K562 (cell line): ENCODE measurements around the gene PLEK2. TPM values are rescaled to one million over a fixed set of nuclear protein-coding genes. Genes with fewer than 3 reads are reported as not detected.

Experiments
- ATAC-seq: fragments of 200-7000 bp; cut with Tn5 transposase; 3 replicates; pipeline ENCODE4 v1.9.1; 2020; ENCODE audit warnings: moderate library complexity
- BruUV-seq: library from RNA; stranded (reverse); fragments of 400-500 nt; replicated peaks from 2 replicates; lab custom pipeline; 2021; lab: Mats Ljungman, UMichigan
- CTCF ChIA-PET: fragments of 300-600 bp; formaldehyde crosslinking; extraction: SDS; loops from one replicate; lab custom pipeline; 2021; ENCODE audit warnings: low intra/inter-chr PET ratio; lab: Yijun Ruan, JAX
- POLR2A ChIA-PET: fragments of 300-600, 350-650 bp; sonication (Branson Sonifier 250); formaldehyde crosslinking; extraction: SDS; loops from one replicate; lab custom pipeline; 2021; ENCODE audit warnings: antibody characterized with exemption, inconsistent platforms; lab: Yijun Ruan, JAX
- DNase-seq, 4 experiments: peaks; one replicate each; pipeline versions ENCODE4 v3.0.0 to v3.0.0-alpha.2; 2011 to 2018; ENCODE audit warnings: low spot score in 3 of 4, mixed read lengths in 3 of 4; ENCODE audit errors: extremely low read depth in 1 of 4
- FAIRE-seq: peaks from 2 replicates; lab custom pipeline; 2011; peaks lifted over from hg19 to GRCh38; lab: Jason Lieb, UNC
- H2AFZ ChIP-seq: 2 replicates; pipeline ENCODE4 v1.6.0; 2011; ENCODE audit warnings: low read depth, low read length, control low read depth, inconsistent platforms
- H3K27ac ChIP-seq: fragments of 200-600 bp; 3 replicates; pipeline ENCODE4 v1.8.0; 2011; ENCODE audit warnings: low read depth, mild to moderate bottlenecking, control low read depth, inconsistent platforms, low read length, moderate library complexity, mixed read lengths; ENCODE audit errors: extremely low read depth
- H3K27me3 ChIP-seq, 2 experiments: fragments of 300-600 bp in 1 of 2; 2 replicates in 1 of 2; 3 replicates in 1 of 2; pipeline versions ENCODE4 v1.6.0 to v1.8.0; 2011; ENCODE audit warnings: inconsistent platforms in 2 of 2, low read length in 2 of 2, mild to moderate bottlenecking in 1 of 2, mixed read lengths in 1 of 2, moderate library complexity in 1 of 2; ENCODE audit not compliant: control insufficient read depth in 2 of 2, insufficient read depth in 2 of 2
- H3K36me3 ChIP-seq: fragments of 300-600 bp; 3 replicates; pipeline ENCODE4 v1.8.0; 2011; ENCODE audit warnings: mild to moderate bottlenecking, low read length, inconsistent platforms; ENCODE audit not compliant: control insufficient read depth, insufficient read depth
- H3K4me1 ChIP-seq, 2 experiments: fragments of 200-600 bp in 1 of 2; replicated peaks in 1 of 2; 2 replicates in 1 of 2; 3 replicates in 1 of 2; pipeline versions ENCODE4 v1.5.1 to v1.8.0; 2011; ENCODE audit warnings: inconsistent platforms in 2 of 2, low read length in 2 of 2, mild to moderate bottlenecking in 1 of 2, mixed read lengths in 1 of 2, moderate library complexity in 1 of 2; ENCODE audit not compliant: control insufficient read depth in 2 of 2, insufficient read depth in 2 of 2
- H3K4me2 ChIP-seq: 2 replicates; pipeline ENCODE4 v1.6.1; 2011; ENCODE audit warnings: low read length, control low read depth, inconsistent platforms, mixed read lengths; ENCODE audit not compliant: insufficient read depth
- H3K4me3 ChIP-seq: fragments of 200-600 bp; sonication (generic), shearing (Covaris generic); 2 replicates; pipeline ENCODE4 v1.5.1; 2016; ENCODE audit warnings: control low read depth, inconsistent platforms
- H3K79me2 ChIP-seq: fragments of 200-600 bp; 3 replicates; pipeline ENCODE4 v1.8.0; 2011; ENCODE audit warnings: low read length, inconsistent platforms; ENCODE audit not compliant: control insufficient read depth, insufficient read depth
- H3K9ac ChIP-seq, 2 experiments: 2 replicates each; pipeline versions ENCODE4 v1.6.0 to v1.6.1; 2011; ENCODE audit warnings: low read depth in 2 of 2, low read length in 2 of 2, control low read depth in 1 of 2, inconsistent platforms in 1 of 2, mild to moderate bottlenecking in 1 of 2, mixed read lengths in 1 of 2; ENCODE audit not compliant: insufficient read depth in 1 of 2
- H3K9me1 ChIP-seq: one replicate; pipeline ENCODE4 v1.6.0; 2011; ENCODE audit warnings: inconsistent platforms, mild to moderate bottlenecking, low read length, moderate library complexity; ENCODE audit not compliant: control insufficient read depth, insufficient read depth
- H3K9me3 ChIP-seq: replicated peaks from 2 replicates; pipeline ENCODE4 v1.5.1; 2011; ENCODE audit warnings: low read depth, low read length, inconsistent platforms; ENCODE audit not compliant: control insufficient read depth, insufficient read depth
- H4K20me1 ChIP-seq: replicated peaks from 2 replicates; pipeline ENCODE4 v1.6.1; 2011; ENCODE audit warnings: low read length, inconsistent platforms, mixed read lengths; ENCODE audit not compliant: control insufficient read depth, insufficient read depth
- CBX2 ChIP-seq: fragments of 200-600 bp; sonication (generic); IDR thresholded peaks from one replicate; pipeline ENCODE4 v1.6.1; 2012; ENCODE audit warnings: mild to moderate bottlenecking, low read length, inconsistent platforms; ENCODE audit not compliant: insufficient read depth, poor library complexity, severe bottlenecking
- MAFG ChIP-seq: fragments of 450-650 bp; conservative IDR thresholded peaks from 2 replicates; pipeline ENCODE4 v1.6.1; 2016; ENCODE audit warnings: missing genetic modification characterization, missing compliant biosample characterization
- NR2C1 ChIP-seq, 2 experiments: fragments of 450-650 bp; IDR thresholded peaks; 2 replicates each; pipeline ENCODE4 v1.6.1; 2017; ENCODE audit warnings: mild to moderate bottlenecking in 2 of 2, antibody characterized with exemption in 1 of 2, inconsistent platforms in 1 of 2, missing compliant biosample characterization in 1 of 2, missing genetic modification characterization in 1 of 2
- SMARCE1 ChIP-seq: fragments of 450-650 bp; IDR thresholded peaks from 2 replicates; pipeline ENCODE4 v1.7.1; 2016; ENCODE audit warnings: mild to moderate bottlenecking
- ZC3H11A ChIP-seq: IDR thresholded peaks from 2 replicates; pipeline ENCODE4 v1.6.1; 2012; ENCODE audit warnings: low read depth, low read length, improper control_type of control experiment
- ZNF184 ChIP-seq: sonication (generic); formaldehyde crosslinking; IDR thresholded peaks from 2 replicates; pipeline ENCODE4 v1.5.0; 2020; ENCODE audit warnings: missing genetic modification reagents
- ZZZ3 ChIP-seq: fragments of 450-650 bp; IDR thresholded peaks from 2 replicates; pipeline ENCODE4 v1.6.1; 2016; ENCODE audit warnings: antibody characterized with exemption, mild to moderate bottlenecking, moderate library complexity
- WGBS: fragments of 100-300 bp; shearing (Covaris generic); methylation state at CpG from one replicate; pipeline ENCODE4 v1.1.6; 2016; ENCODE audit warnings: low coverage, mixed read lengths; ENCODE audit not compliant: insufficient coverage; ENCODE audit errors: missing lambda C conversion rate; 5-methylcytosine and 5-hydroxymethylcytosine counted together
- in situ Hi-C: fragments of 300-500 bp; cut with MboI; formaldehyde crosslinking; loops from 4 replicates; pipeline ENCODE4 v1.15.0; 2018; ENCODE audit warnings: inconsistent platforms, mixed read lengths
- intact Hi-C: fragments of 100-400 bp; cut with micrococcal nuclease; formaldehyde crosslinking; loops from 2 replicates; pipeline ENCODE4 v1.14.2; 2022
- polyA plus RNA-seq, 8 experiments: library from polyadenylated mRNA; depleted of rRNA in 4 of 8; stranded (reverse) in 5 of 8; unstranded in 3 of 8; fragments of >200 nt; fragmentation: Nextera tagmentation in 2 of 8; fragmentation: Illumina TruSeq in 1 of 8; extraction: Ambion mirVana in 2 of 8; extraction: Trizol in 1 of 8; gene quantifications; 2 replicates each; pipeline versions ENCODE4 v1.2.1 to v1.2.3, GENCODE V29; 2011 to 2014; ENCODE audit warnings: inconsistent platforms in 1 of 8, missing spikeins in 1 of 8
- total RNA-seq, 7 experiments: library from RNA; depleted of rRNA in 6 of 7; stranded (reverse); fragments of >200 nt in 6 of 7; fragmentation: Illumina TruSeq in 2 of 7; extraction: Trizol in 2 of 7; gene quantifications; 2 replicates each; pipeline versions ENCODE4 v1.2.1 to v1.2.3, GENCODE V29; 2011 to 2021; ENCODE audit warnings: low replicate concordance in 1 of 7
- TF ChIP-seq, protein P1 (sequence below): IDR thresholded peaks from 3 replicates; pipeline ENCODE4 v1.6.1; 2011; ENCODE audit warnings: borderline replicate concordance, mild to moderate bottlenecking, moderate library complexity; ENCODE audit not compliant: insufficient read length; ENCODE audit errors: extremely low read depth
- TF ChIP-seq, protein P2 (sequence below), 2 experiments: fragments of 450-650 bp in 1 of 2; sonication (generic) in 1 of 2; formaldehyde crosslinking in 1 of 2; IDR thresholded peaks in 1 of 2; conservative IDR thresholded peaks in 1 of 2; 2 replicates each; pipeline versions ENCODE4 v1.6.1 to v1.8.1; 2016 to 2023; ENCODE audit warnings: mild to moderate bottlenecking in 2 of 2, moderate library complexity in 2 of 2, inconsistent platforms in 1 of 2, missing genetic modification reagents in 1 of 2
- TF ChIP-seq, protein P3 (sequence below): sonication (generic); formaldehyde crosslinking; IDR thresholded peaks from 2 replicates; pipeline ENCODE4 v1.8.1; 2023; ENCODE audit warnings: missing genetic modification reagents, mild to moderate bottlenecking, borderline replicate concordance

The PLEK2 gene
- total and polyA plus RNA-seq, 9 of the 15 experiments (the other 6 are each of a cell fraction or from before 2014, with no cell fraction given): not detected

DNA sequence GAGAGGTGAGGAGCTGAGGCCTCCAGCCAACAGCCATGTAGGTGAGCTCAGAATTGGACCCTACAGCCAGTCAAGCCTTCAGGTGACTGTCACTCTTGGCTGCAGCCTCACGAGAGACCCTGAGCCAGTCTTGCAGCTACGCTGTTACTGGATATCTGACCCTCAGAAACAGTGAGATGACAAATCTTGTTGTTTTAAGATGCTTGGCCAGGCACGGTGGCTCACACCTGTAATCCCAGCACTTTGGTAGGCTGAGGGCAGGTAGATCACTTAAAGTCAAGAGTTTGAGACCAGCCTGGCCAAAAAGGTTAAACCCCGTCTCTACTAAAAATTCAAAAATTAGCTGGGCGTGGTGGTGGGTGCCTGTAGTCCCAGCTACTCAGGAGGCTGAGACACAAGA is 6.2 kb downstream of the PLEK2 start:
- no peaks in the 10 kb centered on the region for H3K36me3 ChIP-seq
- ChIA-PET POLR2A (interaction anchor here (0.6 to 2.6 kb wide), 2 partner anchors 10 to 45 kb away, joined by 3 to 8 read pairs; no protein-coding TSS in a partner anchor), CTCF (no interaction called here)
- intact Hi-C loops (no loop called here), in situ Hi-C loops (no loop called here)
- no peaks in the 10 kb centered on the region for H4K20me1 ChIP-seq
- no peak overlapping the region for H3K4me3 ChIP-seq
- no peaks in the 10 kb centered on the region for H3K79me2 ChIP-seq
- no peak overlapping the region for H2AFZ ChIP-seq
- DNase-seq (no peak), ATAC-seq (no peak), FAIRE-seq (no peak)
- H3K4me2 ChIP-seq: no peak overlapping the region
- H3K4me1 ChIP-seq: peaks cover 8 to 14% of the 10 kb centered on the region in 2 experiments; a peak in 3 of 5 replicates
- no TSS peak for BruUV-seq
- no peak overlapping the region for H3K9ac ChIP-seq
- no peak overlapping the region for H3K27ac ChIP-seq
- WGBS: 51% methylated on average over 5 of the region's 5 CpGs
- H3K9me1 ChIP-seq: no peaks in the 10 kb centered on the region
- H3K27me3 ChIP-seq: no peaks in the 10 kb centered on the region
- H3K9me3 ChIP-seq: no peaks in the 10 kb centered on the region
- TF ChIP-seq, protein P1, sequence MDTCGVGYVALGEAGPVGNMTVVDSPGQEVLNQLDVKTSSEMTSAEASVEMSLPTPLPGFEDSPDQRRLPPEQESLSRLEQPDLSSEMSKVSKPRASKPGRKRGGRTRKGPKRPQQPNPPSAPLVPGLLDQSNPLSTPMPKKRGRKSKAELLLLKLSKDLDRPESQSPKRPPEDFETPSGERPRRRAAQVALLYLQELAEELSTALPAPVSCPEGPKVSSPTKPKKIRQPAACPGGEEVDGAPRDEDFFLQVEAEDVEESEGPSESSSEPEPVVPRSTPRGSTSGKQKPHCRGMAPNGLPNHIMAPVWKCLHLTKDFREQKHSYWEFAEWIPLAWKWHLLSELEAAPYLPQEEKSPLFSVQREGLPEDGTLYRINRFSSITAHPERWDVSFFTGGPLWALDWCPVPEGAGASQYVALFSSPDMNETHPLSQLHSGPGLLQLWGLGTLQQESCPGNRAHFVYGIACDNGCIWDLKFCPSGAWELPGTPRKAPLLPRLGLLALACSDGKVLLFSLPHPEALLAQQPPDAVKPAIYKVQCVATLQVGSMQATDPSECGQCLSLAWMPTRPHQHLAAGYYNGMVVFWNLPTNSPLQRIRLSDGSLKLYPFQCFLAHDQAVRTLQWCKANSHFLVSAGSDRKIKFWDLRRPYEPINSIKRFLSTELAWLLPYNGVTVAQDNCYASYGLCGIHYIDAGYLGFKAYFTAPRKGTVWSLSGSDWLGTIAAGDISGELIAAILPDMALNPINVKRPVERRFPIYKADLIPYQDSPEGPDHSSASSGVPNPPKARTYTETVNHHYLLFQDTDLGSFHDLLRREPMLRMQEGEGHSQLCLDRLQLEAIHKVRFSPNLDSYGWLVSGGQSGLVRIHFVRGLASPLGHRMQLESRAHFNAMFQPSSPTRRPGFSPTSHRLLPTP: no peak
- TF ChIP-seq CBX2: no peak
- no peak for TF ChIP-seq MAFG (tag)
- no peak for TF ChIP-seq ZNF184 (CRISPR knock-in tag)
- no peak for TF ChIP-seq NR2C1 (IDR thresholded peaks at IDR 0.05)
- no peak for TF ChIP-seq NR2C1 (tag; IDR thresholded peaks at IDR 0.05)
- no peak for TF ChIP-seq ZC3H11A
- no peak for TF ChIP-seq SMARCE1
- TF ChIP-seq ZZZ3: no peak
- TF ChIP-seq, protein P2, sequence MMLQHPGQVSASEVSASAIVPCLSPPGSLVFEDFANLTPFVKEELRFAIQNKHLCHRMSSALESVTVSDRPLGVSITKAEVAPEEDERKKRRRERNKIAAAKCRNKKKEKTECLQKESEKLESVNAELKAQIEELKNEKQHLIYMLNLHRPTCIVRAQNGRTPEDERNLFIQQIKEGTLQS (IDR thresholded peaks at IDR 0.05): no peak
- TF ChIP-seq, protein P2 (CRISPR knock-in tag; conservative IDR thresholded peaks at IDR 0.05): no peak
- TF ChIP-seq, protein P3, sequence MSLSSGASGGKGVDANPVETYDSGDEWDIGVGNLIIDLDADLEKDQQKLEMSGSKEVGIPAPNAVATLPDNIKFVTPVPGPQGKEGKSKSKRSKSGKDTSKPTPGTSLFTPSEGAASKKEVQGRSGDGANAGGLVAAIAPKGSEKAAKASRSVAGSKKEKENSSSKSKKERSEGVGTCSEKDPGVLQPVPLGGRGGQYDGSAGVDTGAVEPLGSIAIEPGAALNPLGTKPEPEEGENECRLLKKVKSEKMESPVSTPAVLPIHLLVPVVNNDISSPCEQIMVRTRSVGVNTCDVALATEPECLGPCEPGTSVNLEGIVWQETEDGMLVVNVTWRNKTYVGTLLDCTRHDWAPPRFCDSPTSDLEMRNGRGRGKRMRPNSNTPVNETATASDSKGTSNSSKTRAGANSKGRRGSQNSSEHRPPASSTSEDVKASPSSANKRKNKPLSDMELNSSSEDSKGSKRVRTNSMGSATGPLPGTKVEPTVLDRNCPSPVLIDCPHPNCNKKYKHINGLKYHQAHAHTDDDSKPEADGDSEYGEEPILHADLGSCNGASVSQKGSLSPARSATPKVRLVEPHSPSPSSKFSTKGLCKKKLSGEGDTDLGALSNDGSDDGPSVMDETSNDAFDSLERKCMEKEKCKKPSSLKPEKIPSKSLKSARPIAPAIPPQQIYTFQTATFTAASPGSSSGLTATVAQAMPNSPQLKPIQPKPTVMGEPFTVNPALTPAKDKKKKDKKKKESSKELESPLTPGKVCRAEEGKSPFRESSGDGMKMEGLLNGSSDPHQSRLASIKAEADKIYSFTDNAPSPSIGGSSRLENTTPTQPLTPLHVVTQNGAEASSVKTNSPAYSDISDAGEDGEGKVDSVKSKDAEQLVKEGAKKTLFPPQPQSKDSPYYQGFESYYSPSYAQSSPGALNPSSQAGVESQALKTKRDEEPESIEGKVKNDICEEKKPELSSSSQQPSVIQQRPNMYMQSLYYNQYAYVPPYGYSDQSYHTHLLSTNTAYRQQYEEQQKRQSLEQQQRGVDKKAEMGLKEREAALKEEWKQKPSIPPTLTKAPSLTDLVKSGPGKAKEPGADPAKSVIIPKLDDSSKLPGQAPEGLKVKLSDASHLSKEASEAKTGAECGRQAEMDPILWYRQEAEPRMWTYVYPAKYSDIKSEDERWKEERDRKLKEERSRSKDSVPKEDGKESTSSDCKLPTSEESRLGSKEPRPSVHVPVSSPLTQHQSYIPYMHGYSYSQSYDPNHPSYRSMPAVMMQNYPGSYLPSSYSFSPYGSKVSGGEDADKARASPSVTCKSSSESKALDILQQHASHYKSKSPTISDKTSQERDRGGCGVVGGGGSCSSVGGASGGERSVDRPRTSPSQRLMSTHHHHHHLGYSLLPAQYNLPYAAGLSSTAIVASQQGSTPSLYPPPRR (CRISPR knock-in tag): no peak
